LNCaP clone FGC (cell line): ENCODE results near the gene WTAP.
A peak's percentile ranks its signal among the peaks of the same experiment; 100 is the strongest.
"Not testable (repeated sequence)": the region's sequence is repeated elsewhere in the genome, so short reads cannot be mapped to it uniquely, and the experiment has no call there.

ENCODE experiments used
- DNase-seq: peaks from one replicate; pipeline ENCODE4 v3.0.0-alpha.2; 2011; ENCODE audit warnings: low read depth
- H3K4me3 ChIP-seq: 2 replicates; pipeline ENCODE4 v1.5.1; 2011; ENCODE audit warnings: mild to moderate bottlenecking, low read depth, low read length, control low read depth
- TF ChIP-seq, protein P1 (sequence below): IDR thresholded peaks from 2 replicates; pipeline ENCODE4 v1.5.1; 2012; ENCODE audit warnings: mild to moderate bottlenecking; ENCODE audit not compliant: control insufficient read depth, insufficient read depth; ENCODE audit errors: extremely low read depth

Gene WTAP

DNA sequence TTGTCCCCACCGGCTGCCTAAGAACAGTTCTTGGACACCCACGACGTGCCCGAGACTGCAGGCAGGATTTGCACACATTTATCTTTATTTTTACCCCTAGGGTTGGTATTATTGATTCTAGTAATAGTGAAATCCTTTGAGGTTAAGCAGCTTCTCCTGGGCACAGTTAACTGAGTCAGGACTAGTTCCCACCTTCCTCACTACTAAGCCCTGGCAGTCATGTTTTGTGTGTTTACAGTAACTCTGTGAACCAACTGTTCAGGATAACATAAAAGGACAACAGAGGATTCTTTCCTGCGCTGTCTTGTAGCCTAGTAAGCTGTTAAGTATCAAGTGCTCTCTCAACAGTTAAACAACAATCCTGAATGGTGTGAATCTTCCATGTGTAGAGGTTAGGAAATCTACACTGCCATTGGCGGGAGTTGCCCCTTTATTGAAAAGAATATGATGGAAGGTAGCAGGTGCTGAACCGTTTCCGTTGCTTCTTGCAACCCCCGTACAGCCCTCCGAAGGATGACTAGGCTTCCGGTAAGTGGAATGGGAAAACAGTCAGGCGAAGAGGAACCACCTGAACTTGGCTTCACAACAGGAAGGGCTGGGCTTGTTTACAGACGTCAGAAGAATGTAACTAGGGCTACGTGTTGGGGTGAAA is 33.3 kb upstream of the WTAP start:
- DNase-seq: no peak
- TF ChIP-seq, protein P1, sequence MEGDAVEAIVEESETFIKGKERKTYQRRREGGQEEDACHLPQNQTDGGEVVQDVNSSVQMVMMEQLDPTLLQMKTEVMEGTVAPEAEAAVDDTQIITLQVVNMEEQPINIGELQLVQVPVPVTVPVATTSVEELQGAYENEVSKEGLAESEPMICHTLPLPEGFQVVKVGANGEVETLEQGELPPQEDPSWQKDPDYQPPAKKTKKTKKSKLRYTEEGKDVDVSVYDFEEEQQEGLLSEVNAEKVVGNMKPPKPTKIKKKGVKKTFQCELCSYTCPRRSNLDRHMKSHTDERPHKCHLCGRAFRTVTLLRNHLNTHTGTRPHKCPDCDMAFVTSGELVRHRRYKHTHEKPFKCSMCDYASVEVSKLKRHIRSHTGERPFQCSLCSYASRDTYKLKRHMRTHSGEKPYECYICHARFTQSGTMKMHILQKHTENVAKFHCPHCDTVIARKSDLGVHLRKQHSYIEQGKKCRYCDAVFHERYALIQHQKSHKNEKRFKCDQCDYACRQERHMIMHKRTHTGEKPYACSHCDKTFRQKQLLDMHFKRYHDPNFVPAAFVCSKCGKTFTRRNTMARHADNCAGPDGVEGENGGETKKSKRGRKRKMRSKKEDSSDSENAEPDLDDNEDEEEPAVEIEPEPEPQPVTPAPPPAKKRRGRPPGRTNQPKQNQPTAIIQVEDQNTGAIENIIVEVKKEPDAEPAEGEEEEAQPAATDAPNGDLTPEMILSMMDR: no peak
- H3K4me3 ChIP-seq: peak overlapping the region; percentile 75

GRCh38 chr6:159695984-159696383 is 31.3 kb upstream of the WTAP start:
- TF ChIP-seq, protein P1: no peak
- no peak overlapping the region for H3K4me3 ChIP-seq
- no peak for DNase-seq

GRCh38 chr6:159700970-159701369 is 26.3 kb upstream of the WTAP start:
- TF ChIP-seq, protein P1: no peak
- DNase-seq: no peak
- no peak overlapping the region for H3K4me3 ChIP-seq

DNA sequence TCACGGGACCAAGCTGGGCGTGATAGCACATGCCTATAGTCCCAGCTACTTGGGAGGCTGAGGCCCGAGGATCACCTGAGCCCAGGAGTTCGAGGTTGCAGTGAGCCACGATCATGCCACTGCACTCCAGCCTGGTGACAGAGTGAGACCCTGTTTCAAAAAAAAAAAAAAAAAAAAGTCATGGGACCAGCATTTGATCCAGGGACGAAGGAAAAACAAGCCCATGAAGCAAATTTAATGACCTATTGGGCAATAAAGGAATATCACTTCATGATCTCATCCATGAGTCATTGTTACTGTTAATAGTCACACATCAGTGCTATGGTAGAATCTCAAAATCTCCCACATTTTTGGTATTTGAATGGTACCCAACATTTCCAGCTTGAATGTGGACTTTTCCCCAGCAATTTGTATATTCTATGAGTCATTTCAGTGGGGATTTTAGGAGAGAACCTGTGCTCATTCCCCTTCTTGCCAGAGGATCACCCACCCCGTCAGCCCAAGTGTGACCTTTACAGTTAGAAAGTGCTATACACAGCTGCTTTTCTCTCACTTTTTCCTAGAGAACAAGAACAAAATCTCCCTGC is 25.8 kb upstream of the WTAP start:
- DNase-seq: no peak
- TF ChIP-seq, protein P1: no peak
- no peak overlapping the region for H3K4me3 ChIP-seq

DNA sequence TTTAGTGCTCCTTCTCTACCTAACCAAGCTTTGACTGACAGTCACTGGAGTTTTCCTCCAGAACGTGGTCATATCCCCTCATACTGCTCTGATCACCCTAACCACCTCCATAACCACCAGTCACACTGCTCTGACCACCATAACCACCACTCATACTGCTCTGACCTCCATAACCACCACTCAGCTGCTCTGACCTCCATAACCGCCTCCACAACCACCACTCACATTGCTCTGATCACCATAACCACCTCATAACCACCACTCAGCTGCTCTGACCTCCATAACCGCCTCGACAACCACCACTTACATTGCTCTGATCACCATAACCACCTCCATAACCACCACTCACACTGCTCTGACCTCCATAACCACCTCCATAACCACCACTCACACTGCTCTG is 16.7 kb upstream of the WTAP start:
- DNase-seq, H3K4me3 ChIP-seq: not testable (repeated sequence)

DNA sequence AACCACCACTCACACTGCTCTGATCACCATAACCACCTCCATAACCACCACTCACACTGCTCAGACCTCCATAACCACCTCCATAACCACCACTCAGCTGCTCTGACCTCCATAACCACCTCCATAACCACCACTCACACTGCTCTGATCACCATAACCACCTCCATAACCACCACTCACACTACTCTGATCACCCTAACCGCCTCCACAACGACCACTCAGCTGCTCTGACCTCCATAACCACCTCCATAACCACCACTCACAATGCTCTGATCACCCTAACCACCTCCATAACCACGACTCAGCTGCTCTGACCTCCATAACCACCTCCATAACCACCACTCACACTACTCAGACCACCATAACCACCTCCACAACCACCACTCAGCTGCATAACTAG is 14.9 kb upstream of the WTAP start:
- not testable (repeated sequence) for DNase-seq, H3K4me3 ChIP-seq

DNA sequence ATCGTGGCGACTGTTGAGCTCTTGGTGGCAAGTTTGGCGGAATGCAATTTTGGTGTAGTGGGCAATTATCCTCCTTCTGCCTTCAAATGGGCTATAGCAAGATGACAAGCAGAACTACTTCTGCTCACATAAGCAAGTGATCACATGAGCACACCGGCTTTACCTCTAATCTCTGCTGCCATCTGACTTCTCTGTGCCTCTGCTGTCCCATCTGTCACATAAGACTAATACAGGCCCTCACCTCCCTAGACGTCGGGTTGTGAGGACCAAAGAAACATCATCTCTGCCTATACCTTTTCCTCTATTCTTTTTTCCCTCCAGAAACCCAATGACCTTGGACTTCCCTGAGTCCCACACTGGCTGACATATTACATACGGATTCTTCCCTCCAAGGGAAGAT is 13.3 kb upstream of the WTAP start:
- no peak overlapping the region for H3K4me3 ChIP-seq
- TF ChIP-seq, protein P1: no peak
- no peak for DNase-seq

DNA sequence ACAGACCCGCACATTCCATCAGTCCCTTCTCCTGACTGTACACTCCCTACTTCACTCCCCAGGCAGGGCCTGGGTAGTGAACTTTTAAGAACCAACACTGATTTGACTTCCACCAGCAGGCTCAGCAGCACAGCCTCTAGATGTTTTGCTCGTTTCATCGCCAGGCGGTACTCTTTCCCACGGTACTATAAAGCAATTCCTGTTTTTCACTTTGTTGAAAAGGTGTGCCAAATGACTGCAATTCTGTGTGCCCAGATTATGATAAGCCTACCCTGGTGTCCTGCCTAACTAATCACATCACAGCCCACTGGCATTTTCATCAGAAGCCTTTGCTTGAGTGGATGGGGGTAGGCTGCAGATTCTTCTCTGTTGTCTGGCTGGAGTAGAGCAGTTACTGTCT is 12.9 kb upstream of the WTAP start:
- H3K4me3 ChIP-seq: no peak overlapping the region
- DNase-seq: no peak
- TF ChIP-seq, protein P1: no peak
